Testis (tissue), 3 donors: Measurements from ENCODE around the gene USP19. TPM values are rescaled to one million over a fixed set of nuclear protein-coding genes. Genes with fewer than 3 reads are reported as not detected.
A peak's percentile ranks its signal among the peaks of the same experiment; 100 is the strongest.

Experiments used
- DNase-seq: peaks from one replicate; pipeline ENCODE4 v3.0.0-alpha.2; 2019
- H3K27ac ChIP-seq, 2 donors: fragments of 200-600 bp; sonication (generic); one replicate each; pipeline ENCODE4 v1.5.1; 2019
- H3K27me3 ChIP-seq: fragments of 200-600 bp; sonication (generic); one replicate; pipeline ENCODE4 v1.5.1; 2019
- H3K36me3 ChIP-seq: fragments of 200-600 bp; sonication (generic); one replicate; pipeline ENCODE4 v1.5.1; 2017; ENCODE audit warnings: low read depth; ENCODE audit errors: missing control alignments
- H3K4me1 ChIP-seq: fragments of 200-600 bp; sonication (generic); one replicate; pipeline ENCODE4 v1.5.1; 2019
- H3K4me3 ChIP-seq, 2 donors: fragments of 200-600 bp; sonication (generic); one replicate each; pipeline ENCODE4 v1.5.1; 2017 to 2019
- H3K9me3 ChIP-seq: fragments of 200-600 bp; sonication (generic); one replicate; pipeline ENCODE4 v1.5.1; 2017
- POLR2A ChIP-seq: fragments of 450-650 bp; IDR thresholded peaks from one replicate; pipeline ENCODE4 v1.6.1; 2017; ENCODE audit warnings: antibody characterized with exemption, mild to moderate bottlenecking, moderate library complexity
- WGBS, 2 donors: methylation state at CpG; one replicate each; pipeline ENCODE4 v1.1.5; 2018; 5-methylcytosine and 5-hydroxymethylcytosine counted together
- intact Hi-C: fragments of 100-400 bp; cut with DNase I; formaldehyde crosslinking; loops from one replicate; pipeline ENCODE4 v1.15.1; 2023; ENCODE audit warnings: low total_unique reads
- polyA plus RNA-seq: library from polyadenylated mRNA; stranded (reverse); fragments of 350-450 nt; fragmentation: Illumina TruSeq; extraction: RNeasy Lipid Tissue Mini Kit (QIAGEN cat#74804); gene quantifications from one replicate; pipeline ENCODE4 v1.2.3, GENCODE V29; 2014; ENCODE audit warnings: low read depth, low replicate concordance; ENCODE audit not compliant: insufficient read depth
- total RNA-seq, 2 donors: library from RNA; depleted of rRNA; stranded (reverse); fragments of >200 nt; gene quantifications; one replicate each; pipeline ENCODE4 v1.2.3, GENCODE V29; 2016
- TF ChIP-seq, protein P1 (sequence below), 3 experiments: fragments of 450-650 bp in 2 of 3; fragments of 200-600 bp in 1 of 3; sonication (generic) in 1 of 3; IDR thresholded peaks; one replicate each; pipeline ENCODE4 v1.5.1; 2016 to 2019; ENCODE audit warnings: antibody characterized with exemption in 3 of 3, mild to moderate bottlenecking in 2 of 3, moderate library complexity in 1 of 3

Gene USP19
- total and polyA plus RNA-seq, 3 donors from 2014 or later, result 77.2 to 102 (median 82.7) TPM

DNA sequence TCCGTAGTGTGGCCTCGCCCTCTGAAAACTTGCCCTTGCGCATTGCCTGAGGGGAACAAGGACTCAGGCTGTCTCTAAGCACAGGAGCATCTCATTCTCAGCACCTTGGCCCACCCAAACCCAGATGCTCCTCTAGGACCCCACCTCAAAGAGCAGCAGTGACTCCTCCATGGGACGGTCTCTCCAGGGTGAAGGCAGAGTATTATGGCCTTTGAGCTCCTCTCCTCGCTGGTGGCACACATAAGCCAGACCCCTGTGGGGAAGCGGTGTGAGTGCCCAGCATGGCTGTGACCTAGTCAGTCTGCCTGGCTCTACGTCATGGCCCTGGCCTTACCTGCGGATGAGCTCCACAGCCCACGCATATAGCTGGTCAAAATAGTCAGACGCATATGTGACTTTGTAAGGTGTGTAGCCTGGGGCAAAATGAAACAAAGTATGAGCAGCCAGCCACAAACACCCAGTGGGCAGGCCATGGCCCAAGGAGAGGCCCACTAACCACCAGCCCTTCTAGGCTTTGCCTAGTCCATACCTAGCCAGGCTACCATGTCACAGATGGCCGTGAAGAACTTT lies 20.5 kb downstream of the USP19 start:
- Histone ChIP-seq H3K4me3 (no peak overlapping the region), H3K4me1 (peaks cover 7% of the 10 kb centered on the region), H3K9me3 (no peaks in the 10 kb centered on the region), H3K27me3 (no peaks in the 10 kb centered on the region), H3K27ac (no peak overlapping the region), H3K36me3 (no peaks in the 10 kb centered on the region)
- no peak for DNase-seq
- TF ChIP-seq, protein P1, sequence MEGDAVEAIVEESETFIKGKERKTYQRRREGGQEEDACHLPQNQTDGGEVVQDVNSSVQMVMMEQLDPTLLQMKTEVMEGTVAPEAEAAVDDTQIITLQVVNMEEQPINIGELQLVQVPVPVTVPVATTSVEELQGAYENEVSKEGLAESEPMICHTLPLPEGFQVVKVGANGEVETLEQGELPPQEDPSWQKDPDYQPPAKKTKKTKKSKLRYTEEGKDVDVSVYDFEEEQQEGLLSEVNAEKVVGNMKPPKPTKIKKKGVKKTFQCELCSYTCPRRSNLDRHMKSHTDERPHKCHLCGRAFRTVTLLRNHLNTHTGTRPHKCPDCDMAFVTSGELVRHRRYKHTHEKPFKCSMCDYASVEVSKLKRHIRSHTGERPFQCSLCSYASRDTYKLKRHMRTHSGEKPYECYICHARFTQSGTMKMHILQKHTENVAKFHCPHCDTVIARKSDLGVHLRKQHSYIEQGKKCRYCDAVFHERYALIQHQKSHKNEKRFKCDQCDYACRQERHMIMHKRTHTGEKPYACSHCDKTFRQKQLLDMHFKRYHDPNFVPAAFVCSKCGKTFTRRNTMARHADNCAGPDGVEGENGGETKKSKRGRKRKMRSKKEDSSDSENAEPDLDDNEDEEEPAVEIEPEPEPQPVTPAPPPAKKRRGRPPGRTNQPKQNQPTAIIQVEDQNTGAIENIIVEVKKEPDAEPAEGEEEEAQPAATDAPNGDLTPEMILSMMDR (IDR thresholded peaks at IDR 0.05), result no peak
- TF ChIP-seq POLR2A, result no peak
- intact Hi-C loops, result no loop called here
- WGBS, 2 donors, result 93 to 96% methylated on average over 10 to 11 of the region's 11 CpGs

DNA sequence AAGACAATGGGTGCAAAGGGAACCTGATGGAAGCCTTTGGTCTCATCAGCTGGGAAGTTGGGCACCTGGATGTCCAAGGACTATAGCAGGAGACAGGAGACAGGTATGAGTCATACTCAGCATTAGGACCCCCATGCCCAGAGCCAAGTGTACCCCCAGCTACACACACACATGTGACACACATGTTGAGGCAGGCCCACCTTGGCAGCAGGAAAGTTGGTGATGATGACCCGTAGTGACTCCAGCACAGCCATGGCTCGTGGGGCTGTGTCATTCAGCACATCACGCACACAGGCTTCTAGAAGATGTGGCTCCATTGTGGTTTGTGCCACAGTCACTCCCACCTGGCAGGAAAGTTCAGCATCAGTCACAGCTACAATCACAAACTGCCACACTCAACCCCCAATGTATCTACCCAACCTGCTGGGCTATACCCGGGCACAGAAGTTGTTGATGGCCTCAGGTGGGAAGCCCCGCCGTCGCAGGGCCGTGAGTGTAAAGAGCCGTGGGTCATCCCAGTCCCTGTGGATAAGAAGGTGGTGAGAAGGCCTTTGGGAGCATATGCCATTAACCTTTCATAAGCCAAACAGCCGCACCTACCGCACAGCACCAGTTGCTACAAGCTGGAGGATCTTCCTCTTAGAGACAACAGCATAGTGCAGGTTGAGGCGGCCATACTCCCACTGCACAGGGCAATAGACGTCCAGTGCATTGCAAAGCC lies 21.6 kb downstream of the USP19 start:
- Histone ChIP-seq H3K36me3 (no peaks in the 10 kb centered on the region), H3K4me1 (peaks cover 9% of the 10 kb centered on the region), H3K9me3 (no peaks in the 10 kb centered on the region), H3K4me3 (no peak overlapping the region), H3K27ac (no peak overlapping the region), H3K27me3 (no peaks in the 10 kb centered on the region)
- 89 to 92% methylated on average over 9 to 13 of the region's 13 CpGs for whole genome bisulfite sequencing, 2 donors
- no peak for DNase-seq
- TF ChIP-seq, protein P1 (IDR thresholded peaks at IDR 0.05), result no peak
- TF ChIP-seq POLR2A, result no peak
- intact Hi-C loops, result loop anchor here (10.0 kb wide), 1 partner anchor 74 kb away; the partner anchor contains the start of genes IMPDH2 and NDUFAF3

DNA sequence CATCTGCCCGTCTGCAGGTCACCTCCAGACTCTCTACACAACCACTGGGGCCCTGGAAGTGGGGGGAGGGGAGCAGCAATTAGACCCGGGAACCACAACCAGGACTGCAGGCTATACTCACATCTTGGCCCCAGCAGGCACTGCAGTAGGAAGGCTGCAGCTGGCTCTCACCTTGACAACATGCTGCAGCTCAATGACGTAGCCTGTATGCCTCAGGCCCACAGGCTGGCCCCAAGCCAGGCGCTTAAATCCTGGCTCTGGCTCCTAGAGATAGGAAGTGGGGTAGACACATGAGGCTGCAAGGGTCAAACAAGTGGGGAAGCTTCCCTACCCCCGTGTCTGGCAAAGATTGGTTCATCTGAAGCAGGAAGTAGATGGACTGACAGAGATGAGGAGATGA lies 22.2 kb downstream of the USP19 start:
- H3K4me3 ChIP-seq, result no peak overlapping the region
- intact Hi-C loops, result loop anchor here (10.0 kb wide), 1 partner anchor 74 kb away; the partner anchor contains the start of genes IMPDH2 and NDUFAF3
- no peak overlapping the region for H3K27ac ChIP-seq
- TF ChIP-seq, protein P1 (IDR thresholded peaks at IDR 0.05), result no peak
- TF ChIP-seq POLR2A, result no peak
- H3K36me3 ChIP-seq, result no peaks in the 10 kb centered on the region
- H3K27me3 ChIP-seq, result no peaks in the 10 kb centered on the region
- H3K4me1 ChIP-seq, result peaks cover 4% of the 10 kb centered on the region
- H3K9me3 ChIP-seq, result no peaks in the 10 kb centered on the region
- 51 to 63% methylated on average over 5 of the region's 5 CpGs for WGBS, 2 donors
- no peak for DNase-seq

DNA sequence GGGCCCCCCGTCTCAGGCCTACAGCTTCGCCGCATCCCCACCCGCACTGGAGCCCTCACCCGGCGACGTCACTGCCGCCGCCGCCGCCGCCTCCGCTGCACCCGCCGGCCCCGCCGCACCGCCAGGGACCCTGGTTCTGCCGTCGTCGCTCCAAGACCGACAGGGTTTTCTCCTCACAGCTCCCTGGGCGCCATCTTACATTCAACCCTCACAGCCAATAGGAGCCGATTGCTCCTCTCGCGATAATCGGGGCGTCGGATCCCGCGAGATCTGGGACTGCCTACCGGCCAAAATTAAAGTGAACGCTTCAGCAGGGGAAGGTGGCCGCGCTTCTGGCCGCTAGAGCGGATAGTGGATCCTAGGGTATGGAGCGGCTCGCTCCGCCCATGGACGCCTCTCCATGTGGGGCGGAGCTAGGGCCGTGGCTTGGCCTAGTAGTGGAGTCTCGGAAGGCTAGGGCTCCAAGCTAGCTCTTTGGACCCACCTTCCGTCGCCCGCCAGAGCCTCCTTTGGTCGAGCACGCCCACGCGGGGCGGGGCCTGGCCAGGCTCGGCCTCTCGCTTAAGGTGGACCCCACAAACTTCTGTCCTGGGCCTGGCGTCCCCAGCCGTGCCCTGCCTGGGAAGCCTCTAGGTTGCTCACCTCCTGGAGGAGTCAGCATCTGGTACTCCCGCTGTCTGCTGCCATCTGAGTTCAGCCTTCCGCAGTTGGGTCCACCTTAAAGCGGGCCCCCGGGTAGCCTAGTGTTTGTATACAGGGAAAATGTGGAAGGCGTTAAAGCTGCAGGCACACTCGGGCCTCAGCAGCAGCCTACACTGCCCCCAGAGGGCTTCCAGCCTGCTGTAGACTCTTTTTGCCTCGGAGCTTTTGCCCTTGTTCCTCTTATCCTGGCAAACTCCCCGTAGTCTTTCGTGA lies 26.5 kb downstream of the USP19 start, which contains the start of gene QRICH1:
Gene QRICH1, minus strand, starts transcription at position 219 of the 915 bp plus-strand sequence. CDS start 17,054 bp downstream, outside the sequence.
- 0 to 3% methylated on average over 8 to 63 of the region's 65 CpGs for WGBS, 2 donors

More for the DNA sequence above, 26.5 kb downstream of the USP19 start, which contains the start of gene QRICH1:
- peaks cover 24% of the 10 kb centered on the region for H3K4me1 ChIP-seq
- H3K27me3 ChIP-seq, result no peaks in the 10 kb centered on the region
- DNase-seq, result peak; percentile 97
- no peaks in the 10 kb centered on the region for H3K36me3 ChIP-seq
- H3K9me3 ChIP-seq, result no peaks in the 10 kb centered on the region
- peak within 1 kb of the TSS; percentile 98 for H3K27ac ChIP-seq
- H3K4me3 ChIP-seq, result peak within 1 kb of the TSS; percentile 99 to 100
- peak; percentile 36 for TF ChIP-seq POLR2A
- TF ChIP-seq, protein P1 (IDR thresholded peaks at IDR 0.05), result peak in 2 of 3 experiments; percentile 49 to 50
- intact Hi-C loops, result loop anchor here (10.0 kb wide), 1 partner anchor 69 kb away; the partner anchor contains the start of genes IMPDH2 and NDUFAF3
